ENCODE data around the gene MZT1. TPM values are rescaled to one million over a fixed set of nuclear protein-coding genes. Genes with fewer than 3 reads are reported as not detected.

The MZT1 gene
- total RNA-seq, 6 donors from 2014 or later, result 2.2 to 9.4 (median 7.6) TPM; not detected in 1

DNA sequence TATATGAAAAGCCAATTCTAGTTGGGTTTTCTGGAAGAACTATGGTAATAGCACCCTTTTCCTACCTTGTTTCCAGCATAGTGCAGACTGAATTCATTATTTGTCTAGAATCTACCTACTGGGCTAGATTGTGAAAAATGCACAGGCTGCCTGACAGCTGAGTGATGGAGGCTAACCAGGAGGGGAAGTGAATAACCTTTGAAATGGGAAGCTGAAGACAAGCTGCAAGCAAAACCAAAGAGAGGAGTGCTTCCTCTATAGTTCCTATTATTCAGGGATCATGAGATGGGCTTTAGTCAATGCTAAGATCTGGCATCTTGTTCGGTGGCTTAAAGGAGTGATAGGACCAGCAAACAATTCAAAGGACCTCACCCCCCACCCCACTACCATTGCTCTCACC is 26.9 kb downstream of the MZT1 start:
- Histone ChIP-seq H3K9me3 (no peaks in the 10 kb centered on the region), H3K36me3 (no peaks in the 10 kb centered on the region), H3K4me1 (no peaks in the 10 kb centered on the region), H3K27ac (no peak overlapping the region), H3K4me3 (no peak overlapping the region), H3K27me3 (no peaks in the 10 kb centered on the region)
- ATAC-seq (ENCODE audit: low FRiP score in 2 of 2) (no peak), DNase-seq (no peak)
- WGBS, 2 donors, result 45 to 68% methylated on average over 1 of the region's 1 CpG
- TF ChIP-seq EP300 (IDR thresholded peaks at IDR 0.05), result no peak
- no peak for TF ChIP-seq POLR2AphosphoS5 (IDR thresholded peaks at IDR 0.05)
- TF ChIP-seq, protein P1, sequence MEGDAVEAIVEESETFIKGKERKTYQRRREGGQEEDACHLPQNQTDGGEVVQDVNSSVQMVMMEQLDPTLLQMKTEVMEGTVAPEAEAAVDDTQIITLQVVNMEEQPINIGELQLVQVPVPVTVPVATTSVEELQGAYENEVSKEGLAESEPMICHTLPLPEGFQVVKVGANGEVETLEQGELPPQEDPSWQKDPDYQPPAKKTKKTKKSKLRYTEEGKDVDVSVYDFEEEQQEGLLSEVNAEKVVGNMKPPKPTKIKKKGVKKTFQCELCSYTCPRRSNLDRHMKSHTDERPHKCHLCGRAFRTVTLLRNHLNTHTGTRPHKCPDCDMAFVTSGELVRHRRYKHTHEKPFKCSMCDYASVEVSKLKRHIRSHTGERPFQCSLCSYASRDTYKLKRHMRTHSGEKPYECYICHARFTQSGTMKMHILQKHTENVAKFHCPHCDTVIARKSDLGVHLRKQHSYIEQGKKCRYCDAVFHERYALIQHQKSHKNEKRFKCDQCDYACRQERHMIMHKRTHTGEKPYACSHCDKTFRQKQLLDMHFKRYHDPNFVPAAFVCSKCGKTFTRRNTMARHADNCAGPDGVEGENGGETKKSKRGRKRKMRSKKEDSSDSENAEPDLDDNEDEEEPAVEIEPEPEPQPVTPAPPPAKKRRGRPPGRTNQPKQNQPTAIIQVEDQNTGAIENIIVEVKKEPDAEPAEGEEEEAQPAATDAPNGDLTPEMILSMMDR (IDR thresholded peaks at IDR 0.05), result no peak
- TF ChIP-seq POLR2A (IDR thresholded peaks at IDR 0.05), result no peak

GRCh38 chr13:72698164-72698563 is 29.3 kb downstream of the MZT1 start:
- no peak for ATAC-seq (ENCODE audit: low FRiP score in 2 of 2)
- 85 to 89% methylated on average over 2 of the region's 2 CpGs for WGBS, 2 donors
- TF ChIP-seq POLR2A (IDR thresholded peaks at IDR 0.05), result no peak
- TF ChIP-seq, protein P1 (IDR thresholded peaks at IDR 0.05), result no peak
- no peak for TF ChIP-seq EP300 (IDR thresholded peaks at IDR 0.05)
- no peak for TF ChIP-seq POLR2AphosphoS5 (IDR thresholded peaks at IDR 0.05)

DNA sequence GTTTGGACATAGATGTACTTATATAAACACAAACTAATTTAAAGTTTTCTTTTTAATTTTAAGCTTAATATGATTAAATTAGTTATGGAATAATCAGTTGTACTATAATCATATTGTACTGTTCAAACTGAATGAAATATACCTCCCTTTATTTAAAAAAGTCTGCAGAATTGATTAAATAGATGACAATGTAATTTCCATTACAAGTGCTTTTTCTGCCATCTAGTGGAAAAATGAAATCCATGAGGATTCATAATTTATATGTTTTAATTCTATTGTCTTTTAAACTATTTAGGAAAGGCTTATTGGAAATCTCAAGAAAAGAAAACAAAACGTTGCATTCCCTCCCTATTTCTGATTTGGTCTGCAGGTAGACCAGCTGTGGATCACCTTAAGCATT is 30.9 kb downstream of the MZT1 start:
- TF ChIP-seq POLR2A (IDR thresholded peaks at IDR 0.05) (no peak), POLR2AphosphoS5 (IDR thresholded peaks at IDR 0.05) (no peak), EP300 (IDR thresholded peaks at IDR 0.05) (no peak)
- TF ChIP-seq, protein P1 (IDR thresholded peaks at IDR 0.05), result no peak
- WGBS, 2 donors, result 4 to 6% methylated on average over 1 of the region's 1 CpG
- no peaks in the 10 kb centered on the region for H3K4me1 ChIP-seq
- no peaks in the 10 kb centered on the region for H3K27me3 ChIP-seq
- H3K27ac ChIP-seq, result no peak overlapping the region
- no peaks in the 10 kb centered on the region for H3K36me3 ChIP-seq
- ATAC-seq (ENCODE audit: low FRiP score in 2 of 2) (no peak), DNase-seq (no peak)
- no peak overlapping the region for H3K4me3 ChIP-seq
- no peaks in the 10 kb centered on the region for H3K9me3 ChIP-seq

More at GRCh38 chr13:72698164-72698563, 29.3 kb downstream of the MZT1 start:
- no peak overlapping the region for H3K4me3 ChIP-seq
- no peaks in the 10 kb centered on the region for H3K9me3 ChIP-seq
- no peak overlapping the region for H3K27ac ChIP-seq
- no peaks in the 10 kb centered on the region for H3K4me1 ChIP-seq
- H3K36me3 ChIP-seq, result no peaks in the 10 kb centered on the region
- no peaks in the 10 kb centered on the region for H3K27me3 ChIP-seq
- DNase-seq, result no peak

- Histone ChIP-seq H3K27me3 (no peaks in the 10 kb centered on the region), H3K9me3 (no peaks in the 10 kb centered on the region), H3K36me3 (no peaks in the 10 kb centered on the region), H3K4me1 (no peaks in the 10 kb centered on the region), H3K27ac (no peak overlapping the region), H3K4me3 (no peak overlapping the region)
- DNase-seq (no peak), ATAC-seq (ENCODE audit: low FRiP score in 2 of 2) (no peak)
- TF ChIP-seq, protein P1 (IDR thresholded peaks at IDR 0.05), result no peak
- TF ChIP-seq POLR2AphosphoS5 (IDR thresholded peaks at IDR 0.05) (no peak), POLR2A (IDR thresholded peaks at IDR 0.05) (no peak), EP300 (IDR thresholded peaks at IDR 0.05) (no peak)
- WGBS, 2 donors, result 57 to 71% methylated on average over 8 of the region's 8 CpGs
Observed at GRCh38 chr13:72694314-72694713, 33.1 kb downstream of the MZT1 start.

DNA sequence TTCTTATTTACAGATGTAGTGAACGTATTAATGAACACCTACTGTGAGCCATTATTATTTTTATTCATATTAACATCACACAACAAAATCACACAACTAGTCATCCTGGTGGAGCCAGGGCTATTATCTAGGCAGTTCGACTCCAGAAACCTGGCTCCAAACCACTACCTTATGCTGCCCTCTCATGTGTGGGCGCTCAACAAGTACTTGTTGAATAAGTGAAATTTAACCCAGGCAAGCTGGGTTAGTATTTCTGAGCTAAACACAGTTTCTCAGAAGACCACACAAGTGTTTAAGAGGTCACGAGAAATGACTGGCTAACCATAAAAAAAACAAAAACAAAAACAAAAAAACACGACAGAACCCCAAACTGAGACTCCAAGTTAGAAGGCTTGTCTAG is 33.6 kb downstream of the MZT1 start:
- Histone ChIP-seq H3K4me1 (no peaks in the 10 kb centered on the region), H3K4me3 (no peak overlapping the region), H3K27me3 (no peaks in the 10 kb centered on the region), H3K9me3 (no peaks in the 10 kb centered on the region), H3K27ac (no peak overlapping the region), H3K36me3 (no peaks in the 10 kb centered on the region)
- DNase-seq (no peak), ATAC-seq (ENCODE audit: low FRiP score in 2 of 2) (no peak)
- 75 to 86% methylated on average over 5 of the region's 5 CpGs for WGBS, 2 donors
- TF ChIP-seq POLR2A (IDR thresholded peaks at IDR 0.05), result no peak
- TF ChIP-seq POLR2AphosphoS5 (IDR thresholded peaks at IDR 0.05), result no peak
- TF ChIP-seq, protein P1 (IDR thresholded peaks at IDR 0.05), result no peak
- TF ChIP-seq EP300 (IDR thresholded peaks at IDR 0.05), result no peak

Data from upper lobe of left lung (tissue), 6 donors.